ENCODE results near the gene RXRA. TPM values are rescaled to one million over a fixed set of nuclear protein-coding genes. Genes with fewer than 3 reads are reported as not detected.

Gene RXRA
- total RNA-seq, 1 donor from 2014 or later, result 90.8 TPM

GRCh38 chr9:134320126-134320867 is 6.0 kb upstream of the RXRA start:
- intact Hi-C loops (cut with micrococcal nuclease), result no loop called here
- DNase-seq (peak; percentile 22), ATAC-seq (no peak)

- intact Hi-C loops (cut with micrococcal nuclease), result no loop called here
- no peak for ATAC-seq
- peak; percentile 64 for DNase-seq
These were observed 5.3 kb upstream of the RXRA start for GRCh38 chr9:134320868-134321471.

GRCh38 chr9:134321531-134321930 is 4.7 kb upstream of the RXRA start:
- peak; percentile 6 for DNase-seq
- intact Hi-C loops (cut with micrococcal nuclease), result no loop called here
- ATAC-seq, result no peak

GRCh38 chr9:134321946-134322741 is 4.1 kb upstream of the RXRA start:
- intact Hi-C loops (cut with micrococcal nuclease), result no loop called here
- DNase-seq (peak; percentile 20), ATAC-seq (no peak)

DNA sequence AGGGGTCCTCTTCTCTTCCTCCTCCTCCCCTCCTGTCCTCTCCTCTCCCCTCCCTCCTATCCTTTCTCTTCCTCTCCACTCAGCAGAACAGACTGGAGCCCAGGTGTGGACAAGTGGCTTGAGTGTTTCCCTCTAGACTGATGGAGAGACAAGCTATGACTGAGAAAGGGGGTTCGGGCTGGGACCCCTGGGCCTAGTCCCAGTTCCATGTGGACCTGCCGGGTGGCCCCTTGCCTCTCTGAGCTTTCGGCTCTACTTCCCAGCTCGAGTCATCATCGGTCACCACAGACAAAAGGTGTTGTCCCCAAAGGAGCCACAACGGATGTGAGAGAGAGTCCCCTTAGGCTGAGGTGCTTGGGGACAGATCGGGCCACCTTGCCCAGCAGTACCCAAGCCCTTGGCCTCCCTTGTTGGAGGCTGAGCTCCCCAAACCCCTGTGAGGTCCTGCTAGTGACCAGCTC is 3.4 kb upstream of the RXRA start:
- intact Hi-C loops (cut with micrococcal nuclease), result no loop called here
- ATAC-seq (no peak), DNase-seq (peak; percentile 19)

GRCh38 chr9:134323741-134324358 is 2.4 kb upstream of the RXRA start:
- intact Hi-C loops (cut with micrococcal nuclease), result no loop called here

DNA sequence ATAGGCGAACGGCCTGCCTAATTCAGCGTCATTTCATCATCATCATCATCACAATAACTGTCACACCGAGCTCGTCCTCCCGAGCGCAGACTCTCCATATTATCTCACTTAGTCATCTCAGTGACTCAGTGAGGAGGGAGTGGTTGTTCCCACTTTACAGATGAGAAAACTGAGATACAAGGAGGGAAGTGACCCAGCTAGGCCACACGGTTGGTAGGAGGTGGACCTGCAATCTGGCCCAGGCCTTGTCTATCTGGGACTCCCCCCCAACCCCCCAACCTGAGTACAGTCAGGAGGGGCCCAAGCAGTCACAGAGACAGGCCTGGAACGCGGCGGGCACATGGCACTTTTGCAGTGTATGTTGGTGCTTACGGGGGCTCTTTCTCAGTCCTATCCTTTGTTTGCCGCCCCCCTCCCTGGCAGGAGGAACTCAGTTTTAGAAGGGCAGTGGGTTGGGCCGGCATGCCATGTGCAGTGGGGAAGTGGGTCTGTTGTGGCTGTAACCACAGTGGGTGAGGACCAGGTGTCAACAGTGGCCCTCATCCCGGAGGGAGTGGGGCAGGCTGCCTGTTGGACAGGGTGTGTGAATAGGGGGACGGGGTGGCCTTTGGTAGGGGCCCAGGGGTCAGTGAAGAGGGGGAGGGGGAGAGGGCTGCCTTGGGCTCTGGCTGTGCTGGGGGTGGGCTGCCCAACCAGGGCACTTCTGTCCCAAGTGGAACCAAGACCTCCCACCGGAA is 1.7 kb upstream of the RXRA start:
- peak; percentile 41 for DNase-seq
- intact Hi-C loops (cut with micrococcal nuclease), result no loop called here

More at GRCh38 chr9:134323741-134324358, 2.4 kb upstream of the RXRA start:
- DNase-seq (peak; percentile 51), ATAC-seq (no peak)

DNA sequence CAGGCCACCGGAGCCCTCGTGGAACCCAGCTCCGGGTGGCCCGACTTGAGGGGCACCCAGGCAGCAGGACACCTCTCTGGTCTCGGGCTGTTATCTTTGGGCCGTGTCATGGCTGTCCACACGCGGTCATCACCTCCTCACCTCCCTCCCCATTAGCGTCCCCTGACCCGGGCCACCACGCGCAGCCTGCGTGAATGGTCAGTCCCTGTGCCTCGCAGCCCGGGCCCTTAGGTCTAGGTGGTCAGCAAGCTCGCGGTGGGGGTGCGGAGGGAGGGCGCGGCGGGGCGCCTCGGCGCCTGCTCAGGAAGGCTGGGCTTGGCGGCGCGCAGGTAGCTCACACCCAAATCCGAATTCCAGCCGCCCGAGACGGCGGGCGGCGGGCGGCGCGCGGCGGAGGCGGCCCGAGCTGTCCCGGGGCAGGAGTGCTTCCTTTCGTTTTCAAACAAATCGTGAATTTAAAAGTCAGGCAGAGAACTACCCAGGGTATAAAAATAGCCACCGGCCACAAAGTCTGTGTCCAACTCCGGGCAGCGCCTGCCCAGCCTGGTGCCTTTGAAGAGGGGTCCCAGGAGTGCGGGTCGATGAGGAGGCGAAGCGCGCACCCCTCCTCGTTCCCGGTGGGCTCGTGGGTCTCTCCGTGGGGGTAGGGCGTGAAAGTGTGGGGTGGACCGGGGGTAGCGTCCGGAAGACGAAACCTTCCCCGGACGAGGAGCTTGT is 1.0 kb upstream of the RXRA start:
- DNase-seq, result peak; percentile 75
- intact Hi-C loops (cut with micrococcal nuclease), result no loop called here
- peak; percentile 33 for ATAC-seq

More for the DNA sequence above, 1.7 kb upstream of the RXRA start:
- no peak for ATAC-seq

- intact Hi-C loops (cut with micrococcal nuclease), result no loop called here
- DNase-seq, result peak; percentile 62
- peak; percentile 2 for ATAC-seq
These were observed 708 bp downstream of the RXRA start for GRCh38 chr9:134326724-134327601.

GRCh38 chr9:134327671-134328231 is 1.5 kb downstream of the RXRA start:
- DNase-seq, result peak; percentile 20
- ATAC-seq, result no peak
- intact Hi-C loops (cut with micrococcal nuclease), result no loop called here

GRCh38 chr9:134328341-134328840 is 2.1 kb downstream of the RXRA start:
- peak; percentile 41 for DNase-seq
- intact Hi-C loops (cut with micrococcal nuclease), result no loop called here
- no peak for ATAC-seq

- intact Hi-C loops (cut with micrococcal nuclease), result no loop called here
- peak; percentile 79 for DNase-seq
- peak; percentile 46 for ATAC-seq
These were observed 2.8 kb downstream of the RXRA start for GRCh38 chr9:134328841-134329575.

DNA sequence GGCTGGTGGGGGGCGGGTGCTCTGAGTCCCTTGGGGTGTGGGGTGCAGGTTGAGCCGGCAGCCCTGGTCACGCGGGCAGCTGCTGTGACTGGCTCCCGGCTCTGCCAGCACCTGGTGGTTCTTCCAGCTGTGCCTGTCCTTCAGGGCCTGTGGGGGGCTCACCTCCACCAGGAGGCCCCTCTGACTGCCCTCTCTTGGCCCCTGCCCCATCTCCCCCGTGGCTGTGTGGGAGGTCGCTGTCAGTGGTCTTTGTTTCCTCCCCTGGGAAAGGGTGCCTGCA is 3.3 kb downstream of the RXRA start:
- intact Hi-C loops (cut with micrococcal nuclease), result no loop called here
- ATAC-seq (no peak), DNase-seq (no peak)

DNA sequence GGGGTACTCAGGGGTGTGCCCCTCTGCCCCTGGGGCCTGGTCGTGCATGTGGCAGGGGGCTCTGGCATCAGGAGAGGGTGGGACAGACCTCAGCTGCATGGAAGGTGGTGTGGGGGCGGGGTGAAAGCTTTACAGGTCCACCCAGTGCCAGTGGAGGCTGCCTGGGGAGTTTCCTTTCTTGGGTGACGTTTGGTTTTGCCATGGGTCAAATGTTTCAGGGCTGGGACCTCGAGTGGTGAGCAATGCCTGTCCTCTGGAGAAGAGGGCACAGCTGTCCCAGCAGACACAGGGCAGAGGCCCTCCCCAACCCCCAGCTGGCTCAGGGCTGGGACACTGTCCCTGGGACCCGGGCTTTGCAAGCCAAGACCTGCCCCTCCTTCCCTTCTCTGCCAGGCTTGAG is 3.6 kb downstream of the RXRA start:
- DNase-seq (peak; percentile 64), ATAC-seq (peak; percentile 11)
- intact Hi-C loops (cut with micrococcal nuclease), result no loop called here

GRCh38 chr9:134330590-134330989 is 4.3 kb downstream of the RXRA start:
- no peak for ATAC-seq
- intact Hi-C loops (cut with micrococcal nuclease), result no loop called here
- DNase-seq, result peak; percentile 14
